GM18907 (cell line): ENCODE measurements around the gene RDH13.
"Not testable (repeated sequence)": the region's sequence is repeated elsewhere in the genome, so short reads cannot be mapped to it uniquely, and the experiment has no call there.

Experiments
- ATAC-seq: cut with Tn5 transposase; IDR thresholded peaks from one replicate; pipeline ENCODE4 v1.9.1; 2021; ENCODE audit warnings: mild to moderate bottlenecking, moderate library complexity; ENCODE audit not compliant: unreplicated experiment

RDH13 gene

GRCh38 chr19:55079400-55080038, 16.6 kb upstream of the RDH13 start:
- no peak for ATAC-seq

DNA sequence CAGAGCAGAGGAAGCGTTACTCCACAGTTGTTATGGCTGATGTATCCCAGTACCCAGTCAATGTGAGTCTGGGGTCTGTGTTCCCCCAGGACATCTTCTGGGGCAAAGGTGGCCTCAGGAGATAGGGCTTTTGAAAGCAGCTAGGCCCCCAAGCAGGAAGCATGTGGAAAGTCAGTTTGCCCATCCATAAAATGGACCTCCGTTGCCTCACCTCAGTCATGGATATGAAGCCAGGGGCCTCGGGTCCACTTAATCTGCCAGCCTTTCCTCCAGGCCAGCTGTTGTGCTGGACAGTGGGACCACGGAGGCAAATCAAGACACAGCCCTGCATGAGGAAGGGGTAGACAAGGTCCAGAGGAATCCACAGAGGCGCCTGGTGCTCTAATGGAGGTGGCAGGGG, 16.0 kb upstream of the RDH13 start:
- ATAC-seq: no peak

- ATAC-seq: no peak
These were observed 14.2 kb upstream of the RDH13 start for GRCh38 chr19:55077106-55077505.

GRCh38 chr19:55076321-55076720, 13.4 kb upstream of the RDH13 start:
- ATAC-seq: no peak

- ATAC-seq: no peak
These were observed 12.5 kb upstream of the RDH13 start, which contains the start of gene EPS8L1 for GRCh38 chr19:55075371-55075998. TSS of gene EPS8L1 (plus strand) at chr19:55075869. CDS start at chr19:55076445, 576 bp downstream.

DNA sequence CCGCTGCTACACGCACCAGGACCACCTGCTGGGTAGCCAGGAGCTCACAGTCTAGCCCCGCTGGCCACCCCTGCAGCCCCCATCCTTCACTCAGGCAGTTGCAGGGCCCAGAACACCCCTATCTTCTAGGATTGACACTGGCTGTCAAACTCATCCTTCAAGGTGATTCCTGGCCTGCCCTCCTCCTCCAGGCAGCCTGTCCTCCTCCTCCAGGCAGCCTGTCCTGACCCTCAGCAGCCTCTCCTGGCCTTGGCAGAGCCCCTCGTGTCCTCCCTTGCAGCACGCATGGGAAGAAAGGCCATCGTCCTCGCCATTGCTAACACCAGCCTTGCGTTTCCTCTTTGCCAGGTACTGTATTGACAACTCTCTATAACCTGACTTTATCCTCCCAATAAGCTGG, 9.0 kb upstream of the RDH13 start:
- no peak for ATAC-seq

DNA sequence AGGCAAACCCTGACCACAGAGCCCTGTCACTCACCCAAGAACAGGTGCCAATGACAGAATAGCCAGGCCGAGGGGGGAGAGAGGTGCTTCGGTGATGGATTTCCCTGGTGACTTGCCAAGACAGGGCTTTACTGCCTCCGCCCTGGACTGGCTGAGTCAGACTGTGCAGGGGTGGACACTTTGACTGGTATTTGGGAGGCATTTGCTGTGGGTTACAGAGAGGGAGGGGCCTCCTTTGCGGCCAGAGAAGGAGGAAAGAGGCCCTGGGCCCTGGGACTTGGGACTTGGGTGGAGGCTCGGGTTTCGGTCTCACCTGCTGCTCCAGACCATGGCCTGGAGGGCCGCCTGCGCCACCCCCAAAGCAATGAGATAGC, 8.2 kb upstream of the RDH13 start:
- ATAC-seq: no peak

GRCh38 chr19:55070466-55071128, 7.6 kb upstream of the RDH13 start:
- no peak for ATAC-seq

- ATAC-seq: no peak
These were observed 6.9 kb upstream of the RDH13 start for GRCh38 chr19:55069865-55070197.

DNA sequence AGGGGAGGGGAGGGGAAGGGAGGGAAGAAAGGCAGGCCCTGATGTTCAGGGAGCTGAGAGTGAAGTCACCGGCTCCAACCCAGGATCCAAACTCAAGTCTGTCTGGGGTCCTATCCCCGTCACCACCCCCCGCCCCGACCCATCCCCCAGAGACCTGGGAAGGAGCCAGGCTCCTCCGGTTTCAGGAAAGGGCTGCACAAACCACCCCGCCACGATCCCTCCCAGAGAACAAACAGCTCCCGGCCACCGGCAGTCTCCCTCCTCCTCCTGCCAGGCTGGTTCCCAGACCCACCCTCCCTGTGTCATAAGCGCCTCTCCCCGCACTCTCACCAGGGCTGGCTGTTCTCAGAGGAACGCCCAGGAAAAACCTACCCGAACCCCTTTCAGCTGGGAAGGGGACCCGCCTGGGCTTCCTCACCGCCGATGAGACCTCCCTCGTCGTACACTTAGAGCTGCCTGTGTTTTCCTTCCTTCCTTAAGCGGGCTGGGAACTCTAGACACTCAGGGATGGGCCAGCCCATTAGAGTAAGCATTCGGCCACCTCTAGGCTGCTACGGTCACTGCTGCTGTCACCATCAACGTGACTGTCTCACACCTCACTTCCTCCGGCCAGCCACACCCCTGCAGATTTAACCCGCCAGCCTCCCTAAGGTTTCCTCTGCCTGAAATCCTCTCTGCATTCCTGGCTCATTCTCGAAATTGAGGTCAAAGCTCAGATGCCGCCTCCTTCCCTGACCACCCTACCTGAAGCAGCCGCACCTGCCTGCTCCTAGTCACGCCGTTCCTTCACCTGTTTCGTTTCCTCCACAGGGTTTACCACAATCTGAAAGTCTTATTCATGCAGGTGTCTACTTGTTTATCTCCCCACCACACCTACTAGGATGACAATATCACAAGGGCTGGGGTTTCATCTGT, 6.3 kb upstream of the RDH13 start:
- ATAC-seq: no peak

- no peak for ATAC-seq
These were observed 4.9 kb upstream of the RDH13 start for GRCh38 chr19:55067869-55068268.

DNA sequence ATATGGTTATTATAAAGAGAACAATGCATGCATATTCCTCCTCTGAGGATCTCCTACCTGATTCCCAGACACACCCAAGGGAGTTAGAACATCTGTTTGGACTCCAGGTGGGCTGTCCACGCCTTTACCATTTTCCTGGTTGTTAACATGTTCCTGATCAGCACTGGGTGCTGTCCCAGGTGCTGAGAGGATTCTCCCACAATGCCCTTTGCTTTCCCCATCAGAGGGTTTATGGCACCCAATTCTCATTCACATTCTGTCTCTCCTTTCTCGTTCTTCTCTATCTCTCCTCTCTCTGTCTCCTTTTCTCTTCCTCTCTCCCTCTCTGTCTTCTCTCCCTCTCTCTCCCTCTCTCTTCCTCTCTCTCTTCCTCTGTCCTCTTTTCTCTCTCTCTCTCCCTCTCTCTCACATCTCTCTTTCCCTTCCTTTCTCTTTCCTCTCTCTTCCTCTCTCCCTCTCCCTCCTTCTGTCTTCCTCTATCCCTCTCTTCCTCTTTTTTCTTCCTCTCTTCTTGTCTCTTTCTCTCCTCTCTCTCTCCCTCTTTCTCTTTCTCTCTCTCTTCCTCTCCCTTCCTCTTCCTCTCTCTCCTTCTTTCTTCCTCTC, 3.3 kb upstream of the RDH13 start:
- ATAC-seq: no peak

DNA sequence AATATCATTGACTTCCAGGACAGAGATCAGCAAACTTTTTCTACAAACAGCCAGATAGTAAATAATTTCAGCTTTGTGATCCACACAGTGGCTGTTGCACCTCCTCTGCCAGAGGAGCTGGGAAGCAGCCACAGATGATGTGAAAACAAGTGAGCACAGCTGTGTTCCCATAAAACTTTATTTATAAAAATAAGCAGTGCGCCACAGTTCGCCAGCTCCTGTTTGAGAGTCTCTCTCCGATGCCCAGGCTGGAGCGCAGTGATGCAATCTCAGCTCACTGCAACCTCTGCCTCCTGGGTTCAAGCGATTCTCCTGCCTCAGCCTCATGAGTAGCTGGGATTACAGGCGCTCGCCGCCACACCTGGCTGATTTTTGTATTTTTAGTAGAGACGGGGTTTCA, 2.6 kb upstream of the RDH13 start:
- ATAC-seq: not testable (repeated sequence)

DNA sequence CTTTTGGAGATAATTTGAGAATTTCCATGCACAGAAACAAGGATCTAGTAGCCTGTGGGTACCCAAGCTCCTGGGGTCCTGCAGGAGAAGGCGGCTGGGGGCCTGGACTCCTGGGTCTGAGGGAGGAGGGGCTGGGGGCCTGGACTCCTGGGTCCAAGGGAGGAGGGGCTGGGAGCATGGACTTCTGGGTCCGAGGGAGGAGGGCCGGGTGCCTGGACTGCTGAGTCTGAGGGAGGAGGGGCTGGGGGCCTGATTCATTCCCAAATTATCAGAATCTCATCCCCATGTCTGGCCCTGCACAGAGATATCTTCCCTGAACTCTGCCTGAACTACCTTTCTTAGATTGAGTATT, 520 bp upstream of the RDH13 start:
- ATAC-seq: no peak

DNA sequence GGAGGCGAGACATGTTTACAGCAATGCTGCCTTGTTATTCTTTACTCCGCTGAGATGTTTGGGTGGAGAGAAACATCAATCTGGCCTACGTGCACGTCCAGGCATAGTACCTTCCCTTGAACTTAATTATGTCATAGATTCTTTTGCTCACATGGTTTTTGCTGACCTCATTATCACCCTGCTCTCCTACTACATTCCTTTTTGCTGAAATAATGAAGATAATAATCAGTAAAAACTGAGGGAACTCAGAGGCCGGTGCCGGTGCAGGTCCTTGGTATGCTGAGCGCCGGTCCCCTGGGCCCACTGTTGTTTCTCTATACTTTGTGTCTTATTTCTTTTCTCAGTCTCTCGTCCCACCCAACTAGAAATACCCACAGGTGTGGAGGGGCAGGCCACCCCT, 2.7 kb downstream of the RDH13 start:
- not testable (repeated sequence) for ATAC-seq

DNA sequence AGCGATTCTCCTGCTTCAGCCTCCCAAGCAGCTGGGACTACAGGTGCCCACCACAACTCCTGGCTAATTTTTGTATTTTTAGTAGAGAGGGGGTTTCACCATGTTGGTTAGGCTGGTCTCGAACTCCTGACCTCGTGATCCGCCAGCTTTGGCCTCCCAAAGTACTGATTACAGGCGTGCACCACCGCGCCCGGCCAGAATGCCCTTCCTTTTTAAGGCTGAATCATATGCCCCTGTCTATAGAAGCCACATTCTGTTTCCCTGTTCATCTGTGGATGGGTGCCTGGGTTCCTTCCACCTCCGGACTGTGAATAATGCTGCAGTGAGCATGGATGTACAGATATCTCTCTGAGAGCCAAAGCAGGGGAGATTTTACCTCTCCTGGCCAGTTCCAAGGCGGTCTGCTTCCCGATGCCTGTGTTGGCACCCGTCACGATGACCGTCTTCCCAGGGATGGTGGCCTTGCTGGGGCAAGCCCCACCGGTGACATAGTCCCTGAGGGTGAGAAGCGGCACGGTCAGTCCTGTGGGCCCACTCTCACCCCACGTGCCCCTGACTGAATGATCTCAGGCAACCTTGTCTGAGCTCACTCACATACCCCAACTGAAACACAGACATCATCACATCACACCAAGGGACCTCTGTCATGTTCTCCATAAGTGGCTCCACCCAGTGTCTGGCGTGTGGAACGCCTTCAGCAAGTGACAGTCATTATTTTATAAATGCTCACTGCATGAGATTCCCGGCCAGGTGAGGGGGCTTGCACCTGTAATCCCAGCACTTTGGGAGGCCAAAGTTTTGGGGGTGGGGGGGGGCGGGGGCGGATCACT, 4.0 kb downstream of the RDH13 start:
- ATAC-seq: no peak

DNA sequence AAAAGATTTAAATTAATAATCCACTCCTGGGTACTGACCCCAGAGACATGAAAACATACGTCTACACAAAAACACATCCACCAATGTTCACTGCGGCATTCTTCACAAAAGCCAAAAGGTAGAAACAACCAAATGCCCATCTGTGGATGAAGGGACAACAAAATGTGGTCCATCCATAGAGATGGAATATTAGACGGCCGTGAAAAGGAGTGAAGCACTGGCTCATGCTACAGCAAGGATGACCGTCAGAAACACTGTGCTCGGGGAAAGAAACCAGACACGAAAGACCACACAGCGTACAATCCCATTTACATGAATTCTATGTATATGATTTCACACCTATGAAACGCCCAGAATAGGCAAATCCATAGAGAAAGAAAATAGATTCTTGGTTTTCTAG, 6.1 kb downstream of the RDH13 start:
- ATAC-seq: no peak

DNA sequence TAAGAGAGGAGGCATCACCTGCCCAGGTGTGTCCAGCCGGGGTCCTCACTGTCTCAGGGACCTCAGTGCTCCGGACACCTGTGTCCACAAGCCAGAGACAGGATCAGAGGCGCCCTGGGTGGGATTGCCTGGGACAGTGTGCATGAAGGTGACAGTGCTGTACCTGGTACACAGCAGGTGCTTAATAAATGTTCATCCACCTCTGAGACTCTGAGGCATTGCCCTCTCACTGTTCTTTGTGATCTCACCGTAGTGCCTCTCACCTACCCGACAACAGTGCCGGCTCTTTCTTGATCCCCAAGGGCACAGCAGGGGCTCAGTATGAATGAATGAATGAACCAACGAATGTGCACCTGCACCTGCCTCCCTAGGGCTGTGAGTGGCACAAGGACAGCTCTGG, 9.2 kb downstream of the RDH13 start:
- no peak for ATAC-seq

GRCh38 chr19:55050749-55051532, 12.0 kb downstream of the RDH13 start:
- no peak for ATAC-seq

- ATAC-seq: no peak
These were observed 14.5 kb downstream of the RDH13 start for GRCh38 chr19:55048446-55048845.
